ENCODE results near the gene HERC3. TPM values are rescaled to one million over a fixed set of nuclear protein-coding genes. Genes with fewer than 3 reads are reported as not detected.
"Not testable (repeated sequence)": the region's sequence is repeated elsewhere in the genome, so short reads cannot be mapped to it uniquely, and the experiment has no call there.

HERC3 gene
- total RNA-seq, 1 experiment from 2014 or later = 16.9 TPM

DNA sequence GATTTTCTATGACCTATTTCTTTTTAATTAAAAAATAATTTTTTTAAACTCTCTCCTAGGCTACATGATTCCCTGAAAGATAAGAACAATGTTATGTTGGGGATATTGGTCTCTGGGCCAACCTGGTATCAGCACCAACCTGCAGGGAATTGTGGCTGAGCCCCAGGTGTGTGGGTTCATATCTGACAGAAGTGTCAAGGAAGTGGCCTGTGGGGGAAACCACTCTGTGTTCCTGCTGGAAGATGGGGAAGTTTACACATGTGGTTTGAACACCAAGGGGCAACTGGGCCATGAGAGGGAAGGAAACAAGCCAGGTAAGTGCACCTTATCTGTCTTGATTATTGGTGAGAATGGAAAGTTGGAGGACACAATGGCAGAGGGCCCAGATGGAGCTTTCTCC lies 13.5 kb downstream of the HERC3 start:
- no peaks in the 10 kb centered on the region for H4K20me1 ChIP-seq (ENCODE audit: insufficient read depth)
- H3K4me3 ChIP-seq = no peak overlapping the region
- ChIA-PET CTCF (no interaction called here), POLR2A (ENCODE audit: unreplicated experiment) (no interaction called here)
- no peaks in the 10 kb centered on the region for H3K27me3 ChIP-seq (ENCODE audit: insufficient read depth, low read depth)
- H2AFZ ChIP-seq = no peak overlapping the region
- BruUV-seq (replicated peaks) = no TSS peak
- peaks cover 14% of the 10 kb centered on the region for H3K4me1 ChIP-seq (replicated peaks; ENCODE audit: insufficient read depth)
- no peaks in the 10 kb centered on the region for H3K9me3 ChIP-seq (ENCODE audit: insufficient read depth, low read depth)
- peaks cover 4% of the 10 kb centered on the region for H3F3A ChIP-seq (ENCODE audit: insufficient read depth, low read depth)
- intact Hi-C loops (cut with micrococcal nuclease; ENCODE audit: unreplicated experiment) = no loop called here
- H3K27ac ChIP-seq = no peak overlapping the region
- no peaks in the 10 kb centered on the region for H3K9me2 ChIP-seq (ENCODE audit: insufficient read depth)
- TF ChIP-seq, protein P1, sequence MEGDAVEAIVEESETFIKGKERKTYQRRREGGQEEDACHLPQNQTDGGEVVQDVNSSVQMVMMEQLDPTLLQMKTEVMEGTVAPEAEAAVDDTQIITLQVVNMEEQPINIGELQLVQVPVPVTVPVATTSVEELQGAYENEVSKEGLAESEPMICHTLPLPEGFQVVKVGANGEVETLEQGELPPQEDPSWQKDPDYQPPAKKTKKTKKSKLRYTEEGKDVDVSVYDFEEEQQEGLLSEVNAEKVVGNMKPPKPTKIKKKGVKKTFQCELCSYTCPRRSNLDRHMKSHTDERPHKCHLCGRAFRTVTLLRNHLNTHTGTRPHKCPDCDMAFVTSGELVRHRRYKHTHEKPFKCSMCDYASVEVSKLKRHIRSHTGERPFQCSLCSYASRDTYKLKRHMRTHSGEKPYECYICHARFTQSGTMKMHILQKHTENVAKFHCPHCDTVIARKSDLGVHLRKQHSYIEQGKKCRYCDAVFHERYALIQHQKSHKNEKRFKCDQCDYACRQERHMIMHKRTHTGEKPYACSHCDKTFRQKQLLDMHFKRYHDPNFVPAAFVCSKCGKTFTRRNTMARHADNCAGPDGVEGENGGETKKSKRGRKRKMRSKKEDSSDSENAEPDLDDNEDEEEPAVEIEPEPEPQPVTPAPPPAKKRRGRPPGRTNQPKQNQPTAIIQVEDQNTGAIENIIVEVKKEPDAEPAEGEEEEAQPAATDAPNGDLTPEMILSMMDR (conservative IDR thresholded peaks at IDR 0.05) = no peak
- no peak for TF ChIP-seq EZH2 (IDR thresholded peaks at IDR 0.05; ENCODE audit: low read depth)
- H3K79me2 ChIP-seq (ENCODE audit: low read depth) = no peaks in the 10 kb centered on the region
- no peak overlapping the region for H3K4me2 ChIP-seq
- no peaks in the 10 kb centered on the region for H3K36me3 ChIP-seq (ENCODE audit: low read depth)
- DNase-seq = no peak

DNA sequence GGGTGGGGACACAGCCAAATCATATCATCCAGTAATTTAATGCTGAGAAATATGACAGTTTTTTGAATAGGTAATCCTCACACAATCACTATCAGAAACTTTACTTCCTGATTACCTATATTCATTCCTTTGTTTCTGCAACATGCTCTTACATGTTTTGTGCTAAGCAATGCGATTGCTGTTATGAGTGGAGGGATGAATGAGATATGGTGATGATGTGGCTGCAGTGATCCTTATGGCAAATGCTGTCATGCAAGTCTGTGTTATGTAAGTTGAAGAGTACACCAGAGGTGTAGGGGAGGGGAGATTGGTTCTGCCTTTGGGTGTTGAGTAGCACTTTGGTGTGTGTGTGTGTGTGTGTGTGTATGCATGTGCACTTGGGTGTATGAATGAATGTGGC lies 14.6 kb downstream of the HERC3 start:
- Histone ChIP-seq H3K4me2 (no peak overlapping the region), H3K79me2 (ENCODE audit: low read depth) (no peaks in the 10 kb centered on the region), H4K20me1 (ENCODE audit: insufficient read depth) (no peaks in the 10 kb centered on the region), H3K4me1 (replicated peaks; ENCODE audit: insufficient read depth) (peaks cover 16% of the 10 kb centered on the region), H3K36me3 (ENCODE audit: low read depth) (no peaks in the 10 kb centered on the region), H3K4me3 (no peak overlapping the region), H3K27me3 (ENCODE audit: insufficient read depth, low read depth) (no peaks in the 10 kb centered on the region), H3K9me2 (ENCODE audit: insufficient read depth) (no peaks in the 10 kb centered on the region), H3K9me3 (ENCODE audit: insufficient read depth, low read depth) (no peaks in the 10 kb centered on the region), H2AFZ (no peak overlapping the region), H3F3A (ENCODE audit: insufficient read depth, low read depth) (peaks cover 7% of the 10 kb centered on the region), H3K27ac (no peak overlapping the region)
- DNase-seq = no peak
- BruUV-seq (replicated peaks) = no TSS peak
- ChIA-PET POLR2A (ENCODE audit: unreplicated experiment) (no interaction called here), CTCF (no interaction called here)
- intact Hi-C loops (cut with micrococcal nuclease; ENCODE audit: unreplicated experiment) = no loop called here
- no peak for TF ChIP-seq EZH2 (IDR thresholded peaks at IDR 0.05; ENCODE audit: low read depth)
- TF ChIP-seq, protein P1 (conservative IDR thresholded peaks at IDR 0.05) = no peak

DNA sequence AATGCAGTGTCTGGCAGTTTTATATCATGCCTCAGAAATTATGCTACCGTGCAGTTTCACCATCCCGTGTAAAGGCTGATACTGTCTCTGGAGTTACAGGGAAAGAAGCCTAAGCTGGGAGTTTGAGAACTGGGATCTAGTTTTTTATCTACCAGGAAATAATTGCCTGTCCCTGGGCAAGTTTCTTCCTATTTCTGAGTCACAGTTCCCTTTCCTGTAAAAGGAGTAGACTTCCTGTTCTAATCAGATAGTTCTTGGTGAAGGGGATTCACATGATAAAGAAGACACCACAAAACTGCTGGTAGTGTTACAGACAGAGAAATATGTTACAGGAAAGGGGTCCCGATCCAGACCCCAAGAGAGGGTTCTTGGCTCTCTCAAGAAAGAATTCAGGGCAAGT lies 17.1 kb downstream of the HERC3 start:
- Histone ChIP-seq H3K27me3 (ENCODE audit: insufficient read depth, low read depth) (no peaks in the 10 kb centered on the region), H3F3A (ENCODE audit: insufficient read depth, low read depth) (peaks cover 24% of the 10 kb centered on the region), H3K79me2 (ENCODE audit: low read depth) (0 out of 2 replicates have a peak, but pooled peaks cover 4% of the 10 kb centered on the region), H4K20me1 (ENCODE audit: insufficient read depth) (no peaks in the 10 kb centered on the region), H3K9me2 (ENCODE audit: insufficient read depth) (no peaks in the 10 kb centered on the region), H3K4me2 (no peak overlapping the region), H3K9me3 (ENCODE audit: insufficient read depth, low read depth) (no peaks in the 10 kb centered on the region), H3K36me3 (ENCODE audit: low read depth) (no peaks in the 10 kb centered on the region), H3K27ac (no peak overlapping the region), H2AFZ (no peak overlapping the region), H3K4me3 (no peak overlapping the region), H3K4me1 (replicated peaks; ENCODE audit: insufficient read depth) (peaks cover 39% of the 10 kb centered on the region)
- CTCF ChIA-PET = no interaction called here
- no peak for TF ChIP-seq EZH2 (IDR thresholded peaks at IDR 0.05; ENCODE audit: low read depth)
- TF ChIP-seq, protein P1 (conservative IDR thresholded peaks at IDR 0.05) = no peak
- BruUV-seq (replicated peaks) = no TSS peak
- intact Hi-C loops (cut with micrococcal nuclease; ENCODE audit: unreplicated experiment) = no loop called here
- DNase-seq = no peak
- POLR2A ChIA-PET (ENCODE audit: unreplicated experiment) = no interaction called here

DNA sequence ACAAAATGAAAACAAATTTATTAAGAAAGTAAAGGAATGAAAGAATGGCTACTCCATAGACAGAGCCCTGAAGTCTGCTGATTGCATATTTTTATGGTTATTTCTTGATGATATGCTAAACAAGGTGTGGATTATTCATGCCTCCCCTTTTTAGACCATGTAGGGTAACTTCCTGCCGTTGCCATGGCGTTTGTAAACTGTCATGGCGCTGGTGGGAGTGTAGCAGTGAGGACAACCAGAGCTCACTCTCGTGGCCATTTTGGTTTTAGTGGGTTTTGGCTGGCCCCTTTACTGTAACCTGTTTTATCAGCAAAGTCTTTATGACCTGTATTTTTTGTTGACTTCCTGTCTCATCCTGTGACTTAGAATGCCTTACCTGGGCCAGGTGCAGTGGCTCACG lies 17.5 kb downstream of the HERC3 start:
- H3K9me2 ChIP-seq (ENCODE audit: insufficient read depth); H3K27ac ChIP-seq; CTCF ChIA-PET; DNase-seq; BruUV-seq (replicated peaks); POLR2A ChIA-PET (ENCODE audit: unreplicated experiment); H3K4me3 ChIP-seq; H3K79me2 ChIP-seq (ENCODE audit: low read depth); H3K36me3 ChIP-seq (ENCODE audit: low read depth); H2AFZ ChIP-seq; H4K20me1 ChIP-seq (ENCODE audit: insufficient read depth); H3K9me3 ChIP-seq (ENCODE audit: insufficient read depth, low read depth); intact Hi-C loops (cut with micrococcal nuclease; ENCODE audit: unreplicated experiment); H3K27me3 ChIP-seq (ENCODE audit: insufficient read depth, low read depth); H3K4me2 ChIP-seq: not testable (repeated sequence)
- Histone ChIP-seq H3F3A (ENCODE audit: insufficient read depth, low read depth) (peaks cover 24% of the 10 kb centered on the region), H3K4me1 (replicated peaks; ENCODE audit: insufficient read depth) (peaks cover 43% of the 10 kb centered on the region)
